ENCODE measurements around the gene MYH7. TPM values are rescaled to one million over a fixed set of nuclear protein-coding genes. Genes with fewer than 3 reads are reported as not detected.

MYH7 gene
- total and polyA plus RNA-seq, 2 of the 4 experiments (the other 2 are of a cell fraction) = not detected

- Histone ChIP-seq H3K4me3 (ENCODE audit: insufficient read depth, low read depth, low read length) (no peak overlapping the region), H3K79me1 (ENCODE audit: low read depth in 1 of 2, low read length in 2 of 2) (no peaks in the 10 kb centered on the region), H3K4ac (ENCODE audit: low read depth, low read length) (no peak overlapping the region), H2BK5ac (ENCODE audit: low read depth, low read length, poor library complexity, severe bottlenecking) (no peak overlapping the region), H2BK15ac (ENCODE audit: low read depth, low read length) (no peak overlapping the region), H3K14ac (replicated peaks; ENCODE audit: low read depth, low read length) (no peak overlapping the region), H4K8ac (ENCODE audit: low read depth in 2 of 2, low read length in 2 of 2) (no peak overlapping the region), H3K56ac (ENCODE audit: extremely low read depth, insufficient read depth, low read length) (no peak overlapping the region), H3K36me3 (ENCODE audit: control insufficient read depth, insufficient read depth, low read length) (no peaks in the 10 kb centered on the region), H4K20me1 (ENCODE audit: insufficient read depth, low read length) (no peaks in the 10 kb centered on the region), H3K27me3 (ENCODE audit: control insufficient read depth, insufficient read depth, low read length) (peaks cover 17% of the 10 kb centered on the region), H3K9me1 (ENCODE audit: insufficient read depth, low read length) (no peaks in the 10 kb centered on the region), H4K91ac (ENCODE audit: insufficient read depth, low read depth, low read length) (no peak overlapping the region), H3K18ac (ENCODE audit: low read depth, low read length) (no peak overlapping the region), H3K23ac (ENCODE audit: low read depth, low read length) (no peak overlapping the region), H3K27ac (ENCODE audit: insufficient read depth, low read length) (no peak overlapping the region), H2AK5ac (ENCODE audit: low read depth, low read length) (no peak overlapping the region), H3K4me1 (ENCODE audit: control insufficient read depth, insufficient read depth, low read length) (no peaks in the 10 kb centered on the region), H2AK9ac (replicated peaks; ENCODE audit: low read depth, low read length, poor library complexity) (no peak overlapping the region), H2BK120ac (ENCODE audit: low read depth, low read length) (no peak overlapping the region), H2AFZ (replicated peaks; ENCODE audit: low read length, poor library complexity) (no peak overlapping the region), H3K4me2 (ENCODE audit: low read depth, low read length) (no peak overlapping the region), H4K5ac (ENCODE audit: low read depth, low read length) (no peak overlapping the region), H3K9me3 (ENCODE audit: control insufficient read depth, insufficient read depth, low read length) (no peaks in the 10 kb centered on the region), H2BK20ac (ENCODE audit: low read depth, low read length) (no peak overlapping the region), H3K9ac (ENCODE audit: low read depth, low read length) (no peak overlapping the region)
- in situ Hi-C loops (cut with MboI; ENCODE audit: low sequenced_read_pairs) (no loop called here), dilution Hi-C loops (cut with HindIII; ENCODE audit: low sequenced_read_pairs, unreplicated experiment) (no loop called here), intact Hi-C loops (cut with micrococcal nuclease) (no loop called here)
- no peak for DNase-seq
- no TSS peak for BruUV-seq (replicated peaks)
- POLR2A ChIA-PET (ENCODE audit: unreplicated experiment) = no interaction called here
- WGBS, 2 experiments (ENCODE audit: extremely low coverage in 2 of 2, insufficient read length in 1 of 2) = 73% methylated on average over 5 of the region's 17 CpGs; no CpG with 5 or more reads in 1 of the 2 experiments
- CTCF ChIA-PET = no interaction called here
- TF ChIP-seq MXI1 (IDR thresholded peaks at IDR 0.05; ENCODE audit: borderline replicate concordance, low read depth, low read length) (no peak), CHD1 (IDR thresholded peaks at IDR 0.05; ENCODE audit: low read depth, low read length) (no peak), BHLHE40 (IDR thresholded peaks at IDR 0.05; ENCODE audit: low read depth, low read length) (no peak), NFE2L2 (IDR thresholded peaks at IDR 0.05; ENCODE audit: low read depth, low read length) (no peak), FOS (IDR thresholded peaks at IDR 0.05; ENCODE audit: low read depth, low read length) (no peak), MAFK (IDR thresholded peaks at IDR 0.05; ENCODE audit: low read depth, low read length) (no peak), CEBPB (IDR thresholded peaks at IDR 0.05; ENCODE audit: low read depth, low read length) (no peak), RAD21 (IDR thresholded peaks at IDR 0.05; ENCODE audit: low read length) (no peak), MAZ (IDR thresholded peaks at IDR 0.05; ENCODE audit: borderline replicate concordance, low read depth, low read length) (no peak), SMC3 (IDR thresholded peaks at IDR 0.05; ENCODE audit: low read depth, low read length) (no peak), POLR2A (IDR thresholded peaks at IDR 0.05; ENCODE audit: low read depth, low read length) (no peak), CTCF (conservative IDR thresholded peaks at IDR 0.05; ENCODE audit: low read depth, low read length) (no peak), RCOR1 (IDR thresholded peaks at IDR 0.05; ENCODE audit: insufficient replicate concordance, low read length) (no peak)
- TF ChIP-seq, protein P1, sequence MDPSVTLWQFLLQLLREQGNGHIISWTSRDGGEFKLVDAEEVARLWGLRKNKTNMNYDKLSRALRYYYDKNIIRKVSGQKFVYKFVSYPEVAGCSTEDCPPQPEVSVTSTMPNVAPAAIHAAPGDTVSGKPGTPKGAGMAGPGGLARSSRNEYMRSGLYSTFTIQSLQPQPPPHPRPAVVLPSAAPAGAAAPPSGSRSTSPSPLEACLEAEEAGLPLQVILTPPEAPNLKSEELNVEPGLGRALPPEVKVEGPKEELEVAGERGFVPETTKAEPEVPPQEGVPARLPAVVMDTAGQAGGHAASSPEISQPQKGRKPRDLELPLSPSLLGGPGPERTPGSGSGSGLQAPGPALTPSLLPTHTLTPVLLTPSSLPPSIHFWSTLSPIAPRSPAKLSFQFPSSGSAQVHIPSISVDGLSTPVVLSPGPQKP (IDR thresholded peaks at IDR 0.05; ENCODE audit: borderline replicate concordance, low read depth, low read length) = no peak
- ATAC-seq (ENCODE audit: low read depth) = no peak
Measured at GRCh38 chr14:23432102-23432925, 3.1 kb downstream of the MYH7 start.
